ENCODE results near the gene MAGI2. TPM values are rescaled to one million over a fixed set of nuclear protein-coding genes. Genes with fewer than 3 reads are reported as not detected.

MAGI2 gene
- total and polyA plus RNA-seq, 4 donors = 0.37 to 4.1 (median 1.4) TPM

- H3K4me1 ChIP-seq (ENCODE audit: control insufficient read depth in 4 of 4, insufficient read depth in 4 of 4, low read length in 3 of 4) = no peaks in the 10 kb centered on the region
- H3K4me3 ChIP-seq (ENCODE audit: low read depth in 1 of 3, low read length in 3 of 3) = no peak overlapping the region
- TF ChIP-seq, protein P1, sequence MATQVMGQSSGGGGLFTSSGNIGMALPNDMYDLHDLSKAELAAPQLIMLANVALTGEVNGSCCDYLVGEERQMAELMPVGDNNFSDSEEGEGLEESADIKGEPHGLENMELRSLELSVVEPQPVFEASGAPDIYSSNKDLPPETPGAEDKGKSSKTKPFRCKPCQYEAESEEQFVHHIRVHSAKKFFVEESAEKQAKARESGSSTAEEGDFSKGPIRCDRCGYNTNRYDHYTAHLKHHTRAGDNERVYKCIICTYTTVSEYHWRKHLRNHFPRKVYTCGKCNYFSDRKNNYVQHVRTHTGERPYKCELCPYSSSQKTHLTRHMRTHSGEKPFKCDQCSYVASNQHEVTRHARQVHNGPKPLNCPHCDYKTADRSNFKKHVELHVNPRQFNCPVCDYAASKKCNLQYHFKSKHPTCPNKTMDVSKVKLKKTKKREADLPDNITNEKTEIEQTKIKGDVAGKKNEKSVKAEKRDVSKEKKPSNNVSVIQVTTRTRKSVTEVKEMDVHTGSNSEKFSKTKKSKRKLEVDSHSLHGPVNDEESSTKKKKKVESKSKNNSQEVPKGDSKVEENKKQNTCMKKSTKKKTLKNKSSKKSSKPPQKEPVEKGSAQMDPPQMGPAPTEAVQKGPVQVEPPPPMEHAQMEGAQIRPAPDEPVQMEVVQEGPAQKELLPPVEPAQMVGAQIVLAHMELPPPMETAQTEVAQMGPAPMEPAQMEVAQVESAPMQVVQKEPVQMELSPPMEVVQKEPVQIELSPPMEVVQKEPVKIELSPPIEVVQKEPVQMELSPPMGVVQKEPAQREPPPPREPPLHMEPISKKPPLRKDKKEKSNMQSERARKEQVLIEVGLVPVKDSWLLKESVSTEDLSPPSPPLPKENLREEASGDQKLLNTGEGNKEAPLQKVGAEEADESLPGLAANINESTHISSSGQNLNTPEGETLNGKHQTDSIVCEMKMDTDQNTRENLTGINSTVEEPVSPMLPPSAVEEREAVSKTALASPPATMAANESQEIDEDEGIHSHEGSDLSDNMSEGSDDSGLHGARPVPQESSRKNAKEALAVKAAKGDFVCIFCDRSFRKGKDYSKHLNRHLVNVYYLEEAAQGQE (IDR thresholded peaks at IDR 0.05) = no peak
- TF ChIP-seq RXRA (IDR thresholded peaks at IDR 0.05) = no peak
- TF ChIP-seq HNF4G (IDR thresholded peaks at IDR 0.05) = no peak
- no peak for TF ChIP-seq CTCF (IDR thresholded peaks at IDR 0.05; ENCODE audit: low read depth, low read length, missing input control)
- no peak for TF ChIP-seq JUND (IDR thresholded peaks at IDR 0.05)
- TF ChIP-seq, protein P2, sequence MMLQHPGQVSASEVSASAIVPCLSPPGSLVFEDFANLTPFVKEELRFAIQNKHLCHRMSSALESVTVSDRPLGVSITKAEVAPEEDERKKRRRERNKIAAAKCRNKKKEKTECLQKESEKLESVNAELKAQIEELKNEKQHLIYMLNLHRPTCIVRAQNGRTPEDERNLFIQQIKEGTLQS (IDR thresholded peaks at IDR 0.05) = no peak
- TF ChIP-seq FOXA2 (IDR thresholded peaks at IDR 0.05) = no peak
- TF ChIP-seq EGR1 (IDR thresholded peaks at IDR 0.05; ENCODE audit: low read depth in 2 of 2) = no peak
- no peak for TF ChIP-seq TAF1 (conservative IDR thresholded peaks at IDR 0.05)
- no peak for TF ChIP-seq YY1 (IDR thresholded peaks at IDR 0.05)
- no peaks in the 10 kb centered on the region for H3K27me3 ChIP-seq (ENCODE audit: control insufficient read depth in 4 of 4, insufficient read depth in 4 of 4, low read length in 3 of 4)
- H3K9me3 ChIP-seq (ENCODE audit: control insufficient read depth in 4 of 4, low read length in 3 of 4) = no peaks in the 10 kb centered on the region
- WGBS = 94% methylated on average over 5 of the region's 5 CpGs
- H3K9ac ChIP-seq (ENCODE audit: low read depth in 1 of 2, low read length in 2 of 2) = no peak overlapping the region
- DNase-seq (ENCODE audit: low spot score) = no peak
- H3K36me3 ChIP-seq (ENCODE audit: control insufficient read depth in 4 of 4, insufficient read depth in 3 of 4, low read depth in 1 of 4, low read length in 3 of 4) = no peaks in the 10 kb centered on the region
- no peak overlapping the region for H3K27ac ChIP-seq (ENCODE audit: low read depth in 1 of 2, low read length in 2 of 2)
Measured at GRCh38 chr7:78026492-78026891, 1427.0 kb downstream of the MAGI2 start.

GRCh38 chr7:78024591-78024990 lies 1428.9 kb downstream of the MAGI2 start:
- H3K36me3 ChIP-seq (ENCODE audit: control insufficient read depth in 4 of 4, insufficient read depth in 3 of 4, low read depth in 1 of 4, low read length in 3 of 4) = no peaks in the 10 kb centered on the region
- no peak overlapping the region for H3K27ac ChIP-seq (ENCODE audit: low read depth in 1 of 2, low read length in 2 of 2)
- DNase-seq (ENCODE audit: low spot score) = no peak
- H3K9me3 ChIP-seq (ENCODE audit: control insufficient read depth in 4 of 4, low read length in 3 of 4) = no peaks in the 10 kb centered on the region
- no peak overlapping the region for H3K4me3 ChIP-seq (ENCODE audit: low read depth in 1 of 3, low read length in 3 of 3)
- no peaks in the 10 kb centered on the region for H3K27me3 ChIP-seq (ENCODE audit: control insufficient read depth in 4 of 4, insufficient read depth in 4 of 4, low read length in 3 of 4)
- H3K4me1 ChIP-seq (ENCODE audit: control insufficient read depth in 4 of 4, insufficient read depth in 4 of 4, low read length in 3 of 4) = peaks cover 0 to 3% (median under 1%) of the 10 kb centered on the region in 4 donors
- H3K9ac ChIP-seq (ENCODE audit: low read depth in 1 of 2, low read length in 2 of 2) = no peak overlapping the region
- 79% methylated on average over 2 of the region's 2 CpGs for WGBS
- TF ChIP-seq EGR1 (IDR thresholded peaks at IDR 0.05; ENCODE audit: low read depth in 2 of 2) (no peak), RAD21 (IDR thresholded peaks at IDR 0.05) (no peak), SP1 (IDR thresholded peaks at IDR 0.05) (no peak), HNF4G (IDR thresholded peaks at IDR 0.05) (no peak), RXRA (IDR thresholded peaks at IDR 0.05) (no peak), YY1 (IDR thresholded peaks at IDR 0.05) (no peak), ZBTB33 (IDR thresholded peaks at IDR 0.05) (no peak), FOXA1 (IDR thresholded peaks at IDR 0.05) (no peak), TAF1 (conservative IDR thresholded peaks at IDR 0.05) (no peak), CTCF (IDR thresholded peaks at IDR 0.05; ENCODE audit: low read depth, low read length, missing input control) (no peak), NR2F2 (IDR thresholded peaks at IDR 0.05) (no peak), FOXA2 (IDR thresholded peaks at IDR 0.05) (no peak), HNF4A (conservative IDR thresholded peaks at IDR 0.05) (no peak), GABPA (IDR thresholded peaks at IDR 0.05 in 1 of 2, conservative IDR thresholded peaks at IDR 0.05 in 1 of 2) (no peak)
- TF ChIP-seq, protein P2 (IDR thresholded peaks at IDR 0.05) = no peak
- TF ChIP-seq, protein P1 (IDR thresholded peaks at IDR 0.05) = no peak
- TF ChIP-seq, protein P3, sequence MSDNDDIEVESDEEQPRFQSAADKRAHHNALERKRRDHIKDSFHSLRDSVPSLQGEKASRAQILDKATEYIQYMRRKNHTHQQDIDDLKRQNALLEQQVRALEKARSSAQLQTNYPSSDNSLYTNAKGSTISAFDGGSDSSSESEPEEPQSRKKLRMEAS (IDR thresholded peaks at IDR 0.05) = no peak

All from liver (tissue), 9 donors.